Thyroid gland (tissue), 4 donors: ENCODE results near the gene AADACL2. TPM values are rescaled to one million over a fixed set of nuclear protein-coding genes. Genes with fewer than 3 reads are reported as not detected.

Experiments
- DNase-seq, 2 donors: peaks; one replicate each; pipeline ENCODE4 v3.0.0-alpha.2; 2019
- H3K27ac ChIP-seq, 3 donors: fragments of 200-600 bp; sonication (generic); 1 replicate in 2 of 3; 2 replicates in 1 of 3; pipeline ENCODE4 v1.5.1; 2016 to 2019; ENCODE audit warnings: mild to moderate bottlenecking in 1 of 3, moderate library complexity in 1 of 3
- H3K27me3 ChIP-seq: fragments of 200-600 bp; sonication (generic); one replicate; pipeline ENCODE4 v1.5.1; 2019
- H3K36me3 ChIP-seq, 2 donors: fragments of 200-600 bp; sonication (generic); one replicate each; pipeline ENCODE4 v1.5.1; 2016 to 2019
- H3K4me1 ChIP-seq, 2 donors: fragments of 200-600 bp; sonication (generic); one replicate each; pipeline ENCODE4 v1.5.1; 2017 to 2019
- H3K4me3 ChIP-seq, 3 donors: fragments of 200-600 bp; sonication (generic); replicated peaks in 1 of 3; 1 replicate in 2 of 3; 2 replicates in 1 of 3; pipeline ENCODE4 v1.5.1; 2016; ENCODE audit warnings: mild to moderate bottlenecking in 1 of 3
- H3K9me3 ChIP-seq: fragments of 200-600 bp; sonication (generic); one replicate; pipeline ENCODE4 v1.5.1; 2017
- CTCF ChIP-seq, 6 experiments: fragments of 200-600 bp in 3 of 6; fragments of 450-650 bp in 3 of 6; sonication (generic) in 3 of 6; IDR thresholded peaks; one replicate each; pipeline ENCODE4 v1.5.1; 2016 to 2019; ENCODE audit warnings: antibody characterized with exemption in 6 of 6, mild to moderate bottlenecking in 2 of 6, inconsistent platforms in 1 of 6, moderate library complexity in 1 of 6
- POLR2A ChIP-seq, 2 donors: fragments of 450-650 bp; IDR thresholded peaks; one replicate each; pipeline ENCODE4 v1.6.1; 2017; ENCODE audit warnings: antibody characterized with exemption in 2 of 2, mild to moderate bottlenecking in 2 of 2, moderate library complexity in 1 of 2
- WGBS, 2 donors: methylation state at CpG; one replicate each; pipeline ENCODE4 v1.1.5; 2017; 5-methylcytosine and 5-hydroxymethylcytosine counted together
- intact Hi-C: fragments of 100-400 bp; cut with DNase I; formaldehyde crosslinking; loops from one replicate; pipeline ENCODE4 v1.15.1; 2023
- total RNA-seq, 4 donors: library from RNA; depleted of rRNA; stranded (reverse); fragments of >200 nt; gene quantifications; one replicate each; pipeline ENCODE4 v1.2.3, GENCODE V29; 2016

The AADACL2 gene
- total RNA-seq, 4 donors from 2014 or later = not detected

GRCh38 chr3:151795276-151795675 lies 61.5 kb downstream of the AADACL2 start:
- no peaks in the 10 kb centered on the region for H3K36me3 ChIP-seq
- H3K27me3 ChIP-seq = no peaks in the 10 kb centered on the region
- H3K4me1 ChIP-seq = no peaks in the 10 kb centered on the region
- no peak for DNase-seq
- WGBS, 2 donors = 87 to 97% methylated on average over 4 of the region's 4 CpGs
- no peaks in the 10 kb centered on the region for H3K9me3 ChIP-seq
- intact Hi-C loops = no loop called here
- no peak overlapping the region for H3K4me3 ChIP-seq
- TF ChIP-seq CTCF (IDR thresholded peaks at IDR 0.05) (no peak), POLR2A (IDR thresholded peaks at IDR 0.05) (no peak)
- no peak overlapping the region for H3K27ac ChIP-seq

DNA sequence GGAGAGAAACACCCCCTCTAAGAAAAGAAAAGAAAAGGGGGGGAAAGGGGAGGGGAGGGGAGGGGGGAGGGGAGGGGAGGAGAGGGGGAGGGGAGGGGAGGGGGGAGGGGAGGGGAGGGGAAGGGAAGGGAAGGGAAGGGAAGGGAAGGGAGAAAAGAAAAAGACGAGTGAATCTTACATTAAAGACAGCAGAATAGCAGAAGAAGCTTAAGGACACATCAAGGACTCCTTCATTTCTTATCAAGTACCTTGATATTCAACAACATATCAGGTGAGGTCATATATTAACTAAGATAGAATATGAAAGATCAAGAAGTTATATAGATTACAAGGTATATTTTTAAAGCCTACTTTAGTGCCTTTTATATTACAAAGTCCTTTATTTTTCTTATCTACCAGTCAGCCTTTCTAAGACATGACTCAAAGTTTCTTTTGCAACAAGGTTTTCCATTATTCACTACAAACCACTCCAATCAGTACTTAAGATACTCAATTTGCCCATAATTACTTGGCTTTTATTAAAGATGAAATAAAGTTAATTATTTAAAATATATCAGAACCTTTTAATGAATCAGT lies 62.5 kb downstream of the AADACL2 start:
- intact Hi-C loops = no loop called here
- 60 to 70% methylated on average over 1 of the region's 1 CpG for WGBS, 2 donors
- no peak for TF ChIP-seq CTCF (IDR thresholded peaks at IDR 0.05)
- no peak for TF ChIP-seq POLR2A (IDR thresholded peaks at IDR 0.05)

DNA sequence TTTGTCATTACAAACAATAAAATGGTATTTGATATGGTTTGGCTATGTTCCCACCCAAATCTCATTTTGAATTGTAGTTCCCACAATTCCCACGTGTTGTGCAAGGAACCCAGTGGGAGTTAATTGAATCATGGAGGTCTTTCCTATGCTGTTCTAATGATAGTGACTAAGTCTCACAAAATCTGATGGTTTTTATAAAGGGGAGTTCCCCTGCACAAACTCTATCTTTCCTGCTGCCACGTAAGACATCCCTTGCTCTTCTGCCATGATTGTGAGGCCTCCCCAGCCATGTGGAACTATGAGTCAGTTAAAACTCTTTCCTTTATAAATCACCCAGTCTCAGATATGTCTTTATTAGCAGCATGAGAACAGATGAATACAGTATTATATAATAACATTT lies 64.7 kb downstream of the AADACL2 start:
- H3K27me3 ChIP-seq = no peaks in the 10 kb centered on the region
- DNase-seq = no peak
- intact Hi-C loops = no loop called here
- no peak overlapping the region for H3K27ac ChIP-seq
- H3K36me3 ChIP-seq = no peaks in the 10 kb centered on the region
- 84 to 85% methylated on average over 2 of the region's 2 CpGs for WGBS, 2 donors
- TF ChIP-seq CTCF (IDR thresholded peaks at IDR 0.05) (no peak), POLR2A (IDR thresholded peaks at IDR 0.05) (no peak)
- H3K4me3 ChIP-seq = no peak overlapping the region
- H3K4me1 ChIP-seq = no peaks in the 10 kb centered on the region
- H3K9me3 ChIP-seq = no peaks in the 10 kb centered on the region

More for the DNA sequence above, 62.5 kb downstream of the AADACL2 start:
- Histone ChIP-seq H3K4me1 (no peaks in the 10 kb centered on the region), H3K27ac (no peak overlapping the region), H3K27me3 (no peaks in the 10 kb centered on the region), H3K9me3 (no peaks in the 10 kb centered on the region), H3K4me3 (no peak overlapping the region), H3K36me3 (no peaks in the 10 kb centered on the region)
- DNase-seq = no peak

GRCh38 chr3:151800431-151800830 lies 66.7 kb downstream of the AADACL2 start:
- WGBS, 2 donors = 91% methylated on average over 2 of the region's 2 CpGs

More at GRCh38 chr3:151800431-151800830, 66.7 kb downstream of the AADACL2 start:
- H3K9me3 ChIP-seq = no peaks in the 10 kb centered on the region
- H3K4me1 ChIP-seq = no peaks in the 10 kb centered on the region
- no peaks in the 10 kb centered on the region for H3K27me3 ChIP-seq
- no peak overlapping the region for H3K4me3 ChIP-seq
- no peaks in the 10 kb centered on the region for H3K36me3 ChIP-seq
- TF ChIP-seq CTCF (IDR thresholded peaks at IDR 0.05) (no peak), POLR2A (IDR thresholded peaks at IDR 0.05) (no peak)
- no peak overlapping the region for H3K27ac ChIP-seq
- intact Hi-C loops = no loop called here
- DNase-seq = no peak
